ENCODE data around the gene SCARB1.
"Not testable (repeated sequence)": the region's sequence is repeated elsewhere in the genome, so short reads cannot be mapped to it uniquely, and the experiment has no call there.

The SCARB1 gene, protein sequence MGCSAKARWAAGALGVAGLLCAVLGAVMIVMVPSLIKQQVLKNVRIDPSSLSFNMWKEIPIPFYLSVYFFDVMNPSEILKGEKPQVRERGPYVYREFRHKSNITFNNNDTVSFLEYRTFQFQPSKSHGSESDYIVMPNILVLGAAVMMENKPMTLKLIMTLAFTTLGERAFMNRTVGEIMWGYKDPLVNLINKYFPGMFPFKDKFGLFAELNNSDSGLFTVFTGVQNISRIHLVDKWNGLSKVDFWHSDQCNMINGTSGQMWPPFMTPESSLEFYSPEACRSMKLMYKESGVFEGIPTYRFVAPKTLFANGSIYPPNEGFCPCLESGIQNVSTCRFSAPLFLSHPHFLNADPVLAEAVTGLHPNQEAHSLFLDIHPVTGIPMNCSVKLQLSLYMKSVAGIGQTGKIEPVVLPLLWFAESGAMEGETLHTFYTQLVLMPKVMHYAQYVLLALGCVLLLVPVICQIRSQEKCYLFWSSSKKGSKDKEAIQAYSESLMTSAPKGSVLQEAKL

DNA sequence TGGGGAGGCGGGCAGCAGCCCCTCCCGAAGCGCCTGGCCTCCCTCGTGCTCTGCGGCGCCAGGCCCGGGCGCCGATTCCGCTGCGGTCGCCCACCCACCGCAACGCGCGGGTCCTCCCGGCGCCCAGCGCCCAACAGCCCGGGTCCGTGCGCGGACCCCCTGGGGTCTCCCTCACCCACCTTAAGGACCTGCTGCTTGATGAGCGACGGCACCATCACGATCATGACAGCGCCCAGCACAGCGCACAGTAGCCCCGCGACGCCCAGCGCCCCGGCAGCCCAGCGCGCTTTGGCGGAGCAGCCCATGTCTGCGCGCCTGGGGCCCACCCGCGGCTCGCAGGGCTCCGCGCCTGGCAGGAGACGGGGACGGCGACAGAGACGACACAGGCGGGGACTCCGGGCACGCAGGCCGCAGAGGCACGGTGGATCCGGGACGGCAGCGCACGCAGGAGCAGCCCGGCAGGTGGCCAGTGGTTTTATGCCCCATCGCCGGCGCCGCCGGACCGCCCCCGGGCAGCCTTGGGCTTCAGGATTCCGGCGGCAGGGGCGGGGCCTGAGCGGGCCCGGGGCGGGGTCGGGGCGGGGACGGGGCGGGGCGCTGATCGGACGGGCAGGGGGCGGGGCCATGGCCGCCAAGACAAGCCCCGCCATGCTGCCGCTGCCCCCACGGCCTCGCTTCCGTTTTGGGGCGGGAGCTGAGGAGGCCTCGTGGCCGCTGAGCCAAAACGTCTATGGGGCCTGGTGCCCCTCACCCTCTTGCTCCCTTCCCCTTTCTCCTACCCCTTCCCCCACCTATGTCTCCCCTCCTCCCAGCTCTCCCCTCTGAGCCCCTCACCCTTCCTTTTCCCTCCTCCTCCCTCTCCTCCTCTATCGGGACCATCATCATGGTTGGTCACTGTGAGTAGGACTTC, at the start of gene SCARB1:
TSS of gene SCARB1 (minus strand) at position 449 of the 910 bp plus-strand sequence. CDS start at position 305, 144 bp downstream.
- peak; percentile 57 to 77 (median 65) for DNase-seq

DNA sequence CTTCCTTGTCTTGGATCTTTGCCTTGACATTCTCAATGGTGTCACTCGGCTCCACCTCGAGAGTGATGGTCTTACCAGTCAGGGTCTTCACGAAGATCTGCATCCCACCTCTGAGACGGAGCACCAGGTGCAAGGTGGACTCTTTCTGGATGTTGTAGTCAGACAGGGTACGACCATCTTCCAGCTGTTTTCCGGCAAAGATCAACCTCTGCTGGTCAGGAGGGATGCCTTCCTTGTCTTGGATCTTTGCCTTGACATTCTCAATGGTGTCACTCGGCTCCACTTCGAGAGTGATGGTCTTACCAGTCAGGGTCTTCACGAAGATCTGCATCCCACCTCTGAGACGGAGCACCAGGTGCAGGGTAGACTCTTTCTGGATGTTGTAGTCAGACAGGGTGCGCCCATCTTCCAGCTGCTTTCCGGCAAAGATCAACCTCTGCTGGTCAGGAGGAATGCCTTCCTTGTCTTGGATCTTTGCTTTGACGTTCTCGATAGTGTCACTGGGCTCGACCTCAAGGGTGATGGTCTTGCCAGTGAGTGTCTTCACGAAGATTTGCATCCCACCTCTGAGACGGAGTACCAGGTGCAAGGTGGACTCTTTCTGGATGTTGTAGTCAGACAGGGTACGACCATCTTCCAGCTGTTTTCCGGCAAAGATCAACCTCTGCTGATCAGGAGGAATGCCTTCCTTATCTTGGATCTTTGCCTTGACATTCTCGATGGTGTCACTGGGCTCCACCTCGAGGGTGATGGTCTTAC, 49.0 kb upstream of the SCARB1 start:
- not testable (repeated sequence) for DNase-seq

DNA sequence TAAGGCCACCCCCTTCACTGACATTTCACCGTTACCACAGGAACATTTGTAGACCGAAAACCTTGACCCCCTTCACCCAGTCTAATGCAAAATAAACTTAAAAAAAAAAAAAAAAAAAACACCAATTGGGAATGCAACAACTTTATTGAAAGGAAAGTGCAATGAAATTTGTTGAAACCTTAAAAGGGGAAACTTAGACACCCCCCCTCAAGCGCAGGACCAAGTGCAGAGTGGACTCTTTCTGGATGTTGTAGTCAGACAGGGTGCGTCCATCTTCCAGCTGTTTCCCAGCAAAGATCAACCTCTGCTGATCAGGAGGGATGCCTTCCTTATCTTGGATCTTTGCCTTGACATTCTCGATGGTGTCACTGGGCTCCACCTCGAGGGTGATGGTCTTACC, 47.9 kb upstream of the SCARB1 start:
- not testable (repeated sequence) for DNase-seq

DNA sequence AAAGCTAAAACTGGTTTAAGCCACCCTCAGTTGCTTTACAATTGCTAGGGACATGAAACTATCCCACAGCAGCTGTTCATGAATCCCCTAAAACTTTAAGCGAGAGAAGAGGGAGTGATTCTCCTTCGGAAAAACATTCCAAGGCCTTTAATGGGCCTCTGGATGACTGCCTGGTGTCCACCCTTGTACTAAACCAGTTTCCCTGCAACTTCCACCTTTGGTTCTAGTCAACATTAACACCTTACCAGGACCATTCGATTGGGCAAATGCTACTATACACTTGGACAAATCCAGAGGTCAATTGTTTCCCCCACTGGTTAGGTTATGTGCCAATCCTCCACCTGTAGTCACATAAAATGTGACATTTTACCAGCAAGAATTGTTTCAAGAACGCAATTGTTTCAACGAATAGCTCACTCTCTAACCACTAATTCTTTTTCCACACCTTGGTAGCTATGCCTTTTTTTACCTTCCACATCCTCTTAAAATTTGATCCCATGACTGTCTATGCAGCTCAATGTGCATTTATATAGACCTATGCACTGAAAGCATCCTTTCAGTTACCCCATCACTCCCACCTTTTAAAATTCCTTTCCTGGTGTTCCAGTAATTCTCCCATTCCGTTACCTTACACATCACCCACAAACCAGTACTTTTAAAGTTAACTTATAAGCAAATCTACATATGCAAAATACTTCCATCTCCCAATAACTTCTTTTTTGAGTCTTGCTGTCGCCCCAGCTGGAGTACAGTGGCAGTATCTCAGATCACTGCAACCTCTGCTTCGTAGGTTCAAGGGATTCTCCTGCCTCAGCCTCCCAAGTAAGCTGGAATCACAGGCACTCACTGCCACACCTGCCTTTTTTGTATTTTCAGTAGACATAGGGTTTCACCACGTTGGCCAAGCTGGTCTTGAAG, 47.2 kb upstream of the SCARB1 start:
- no peak for DNase-seq

DNA sequence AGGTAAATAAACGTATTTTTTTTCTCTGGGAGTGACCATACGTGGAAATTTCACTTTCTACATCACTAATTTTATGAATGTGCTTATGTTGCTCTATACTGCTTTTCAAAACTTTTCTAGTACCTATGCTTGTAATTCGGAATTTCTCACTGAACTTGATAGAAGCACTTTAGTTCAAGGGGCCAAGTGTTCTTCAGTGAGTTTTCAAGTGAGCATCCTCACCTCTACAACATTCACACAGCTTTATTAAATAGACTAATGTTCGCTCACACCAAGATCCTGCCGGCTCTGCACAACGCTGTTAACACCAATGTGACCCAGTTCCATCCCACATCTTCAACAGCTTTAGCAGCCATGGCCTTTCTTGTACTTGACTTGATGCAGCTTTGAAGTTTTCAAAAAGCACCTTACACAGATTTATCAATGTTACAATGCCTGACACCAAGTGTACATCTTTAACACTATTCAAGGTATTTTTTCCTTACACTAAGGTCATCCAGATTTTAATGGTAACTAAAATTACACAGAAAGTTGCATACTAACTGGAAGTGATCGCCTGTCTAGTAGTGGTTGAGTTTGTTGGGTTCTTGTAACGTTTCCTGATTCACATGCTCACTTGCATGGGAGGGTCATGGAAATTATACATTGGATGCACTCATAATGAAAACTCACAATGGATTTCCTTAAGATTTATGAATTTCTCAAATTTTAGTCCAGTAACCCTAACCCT, 46.3 kb upstream of the SCARB1 start:
- DNase-seq, result no peak

DNA sequence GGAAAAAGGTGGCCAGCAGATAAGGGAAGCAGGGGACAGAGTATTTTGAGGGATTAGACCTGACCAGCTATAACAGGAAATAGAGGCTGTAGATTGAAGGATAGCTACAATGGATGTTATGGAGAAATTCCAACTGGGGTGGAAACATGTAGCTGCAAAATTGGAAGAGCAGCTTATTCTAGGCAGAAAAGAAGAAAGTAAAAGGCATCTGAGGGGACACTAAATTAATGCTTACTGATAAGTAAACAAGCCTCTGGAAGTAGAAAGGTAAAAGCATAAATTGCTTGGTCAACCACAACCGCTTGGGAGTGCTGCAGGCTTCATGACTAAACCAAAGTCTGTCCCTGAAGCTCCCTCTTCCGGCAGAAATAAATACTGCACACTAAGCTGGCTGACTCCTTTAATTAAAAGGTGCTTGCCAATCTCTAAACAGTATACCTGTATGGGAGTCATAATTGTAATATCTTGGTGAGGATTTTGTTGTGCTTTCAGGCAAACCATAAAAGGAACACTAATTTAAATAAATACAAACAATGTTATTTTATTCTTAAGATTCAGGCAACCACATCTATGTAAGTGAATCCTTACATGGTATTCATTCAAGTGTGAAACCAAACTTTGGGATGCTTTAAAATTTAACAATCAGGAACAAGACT, 43.1 kb upstream of the SCARB1 start:
- no peak for DNase-seq

DNA sequence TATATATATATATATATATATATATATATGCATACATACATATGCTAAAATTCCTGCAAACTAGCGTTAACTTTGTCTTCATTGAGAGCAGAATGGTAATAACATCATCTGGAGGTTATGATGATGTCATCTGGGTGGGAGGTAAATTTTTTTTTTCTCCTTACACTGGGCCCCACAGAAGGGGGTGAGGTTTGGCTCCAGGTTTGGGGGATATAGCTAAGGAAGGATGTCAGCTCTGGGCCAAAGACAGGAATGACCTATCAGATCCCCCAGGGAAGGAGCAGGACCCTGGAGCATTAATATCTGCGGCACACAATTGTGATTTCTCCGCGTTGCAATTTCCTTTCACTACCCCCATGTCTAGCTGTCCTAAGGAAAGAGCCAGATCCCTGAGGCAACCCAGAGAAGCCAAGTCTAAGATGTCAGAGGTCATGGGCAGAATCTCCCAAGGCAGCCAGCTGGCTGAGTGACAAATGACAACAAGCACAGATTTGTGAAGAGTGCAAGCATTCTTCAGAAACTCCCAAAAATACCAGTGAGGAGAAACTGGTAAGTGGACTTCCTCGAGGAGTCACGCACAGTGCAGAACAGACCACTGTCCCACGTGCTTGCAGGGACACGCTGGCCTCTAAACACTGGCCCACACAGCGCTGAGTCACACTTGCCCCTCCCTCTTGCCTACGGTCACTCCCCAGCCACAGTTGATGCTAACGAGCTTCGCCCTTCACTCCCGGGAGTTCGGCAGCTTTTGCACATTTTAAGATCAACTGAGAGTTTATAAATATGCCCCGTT, 40.8 kb upstream of the SCARB1 start:
- no peak for DNase-seq

DNA sequence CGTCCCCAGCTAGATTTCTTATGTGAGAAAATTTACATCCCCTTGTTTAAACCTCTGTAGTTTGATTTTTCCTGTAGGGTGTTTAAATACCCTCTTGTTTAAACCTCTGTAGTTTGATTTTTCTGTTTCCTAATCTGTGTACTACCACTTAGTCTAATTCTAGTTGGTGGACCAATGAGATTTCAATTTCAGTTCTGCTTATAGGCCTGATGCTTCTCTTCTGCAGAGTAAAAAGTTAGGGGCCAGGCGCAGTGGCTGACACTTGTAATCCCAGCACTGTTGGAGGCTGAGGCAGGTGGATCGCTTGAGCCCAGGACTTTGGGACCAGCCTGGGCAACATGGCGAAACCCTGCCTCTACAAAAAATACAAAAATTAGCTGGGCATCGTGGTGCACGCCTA, 39.3 kb upstream of the SCARB1 start:
- no peak for DNase-seq

DNA sequence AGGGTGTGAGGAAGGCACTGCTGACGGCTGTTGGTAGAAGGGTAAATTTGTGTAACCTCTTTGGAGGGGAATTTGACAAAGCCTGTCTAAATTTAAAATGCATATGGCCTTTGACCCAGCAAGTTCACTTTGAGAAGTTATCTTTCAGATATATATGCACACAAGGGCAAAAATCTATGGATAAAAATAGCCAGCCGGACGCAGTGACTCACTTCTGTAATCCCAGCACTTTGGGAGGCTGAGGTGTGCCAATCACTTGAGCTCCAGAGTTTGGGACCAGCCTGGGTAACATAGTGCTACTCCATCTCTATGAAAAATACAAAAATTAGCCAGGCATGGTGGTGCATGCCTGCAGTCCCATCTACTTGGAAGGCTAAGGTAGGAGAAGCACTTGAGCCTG, 37.3 kb upstream of the SCARB1 start:
- DNase-seq, result no peak

DNA sequence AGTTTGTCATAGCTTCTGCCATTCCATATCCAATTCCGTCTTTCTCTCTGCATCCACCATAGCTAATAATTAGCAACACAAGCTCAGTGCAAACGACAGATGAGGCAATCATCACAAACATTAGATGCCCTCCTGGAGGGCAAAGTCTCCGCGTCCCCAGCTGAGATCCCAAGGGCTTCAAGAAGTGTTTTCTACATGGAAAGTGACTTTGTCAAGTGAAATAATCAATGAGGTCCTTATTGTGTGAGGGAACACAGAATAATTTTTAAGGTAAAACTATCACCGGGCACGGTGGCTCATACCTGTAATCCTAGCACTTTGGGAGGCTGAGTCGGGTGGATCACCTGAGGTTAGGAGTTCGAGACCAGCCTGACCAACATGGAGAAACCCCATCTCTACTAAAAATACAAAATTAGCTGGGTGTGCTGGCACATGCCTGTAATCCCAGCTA, 36.7 kb upstream of the SCARB1 start:
- not testable (repeated sequence) for DNase-seq

DNA sequence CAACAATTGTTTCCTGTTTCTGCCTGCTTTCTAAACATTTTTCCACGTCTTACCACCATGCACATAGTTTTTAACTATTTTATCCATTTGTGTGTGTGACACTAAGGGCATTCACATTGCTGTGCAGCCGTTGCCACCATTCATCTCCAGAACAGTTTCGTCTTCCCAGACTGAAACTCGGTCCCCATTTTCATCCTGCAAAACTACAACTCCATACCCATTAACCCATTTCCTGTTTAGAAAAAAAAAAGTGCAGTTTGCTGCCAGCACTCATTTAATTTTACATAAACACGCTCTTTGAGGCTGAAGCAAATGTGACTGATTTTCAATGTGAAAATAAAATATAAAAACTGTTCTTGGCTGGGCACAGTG, 35.2 kb upstream of the SCARB1 start:
- DNase-seq, result no peak

DNA sequence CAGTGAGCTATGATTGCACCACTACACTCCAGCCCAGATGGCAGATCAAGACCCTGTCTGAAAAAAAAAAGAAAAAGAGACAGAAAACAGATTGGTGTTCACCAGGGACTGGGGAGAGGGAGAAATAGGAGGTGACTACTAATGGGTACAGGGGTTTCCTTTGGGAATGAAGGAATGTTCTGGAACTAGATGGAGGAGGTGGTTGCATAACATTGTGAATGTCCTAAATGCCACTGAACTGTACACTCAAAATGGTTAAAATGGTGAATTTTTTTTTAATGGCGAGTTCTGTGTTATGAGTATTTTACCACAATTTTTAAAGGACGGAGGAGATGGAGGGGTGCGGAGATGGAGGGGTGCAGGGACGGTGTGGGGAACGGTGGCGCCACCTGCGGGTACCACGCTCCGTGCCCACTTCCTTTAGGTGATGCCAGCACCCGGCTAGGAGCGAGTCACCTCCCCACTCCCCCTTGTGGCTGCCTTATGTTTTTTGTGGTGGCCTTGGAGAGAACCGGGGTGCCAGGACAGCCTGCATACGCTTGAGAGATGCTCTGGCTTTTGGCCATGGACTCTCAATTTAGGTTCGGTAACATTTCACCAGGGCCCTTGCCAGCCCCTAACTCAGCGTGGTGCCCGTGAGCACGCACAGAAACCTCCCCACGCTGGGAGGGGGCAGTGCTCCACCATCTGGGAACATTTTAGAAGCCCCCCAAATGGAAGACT, 34.7 kb upstream of the SCARB1 start:
- peak; percentile 6 to 56 (median 18) for DNase-seq

DNA sequence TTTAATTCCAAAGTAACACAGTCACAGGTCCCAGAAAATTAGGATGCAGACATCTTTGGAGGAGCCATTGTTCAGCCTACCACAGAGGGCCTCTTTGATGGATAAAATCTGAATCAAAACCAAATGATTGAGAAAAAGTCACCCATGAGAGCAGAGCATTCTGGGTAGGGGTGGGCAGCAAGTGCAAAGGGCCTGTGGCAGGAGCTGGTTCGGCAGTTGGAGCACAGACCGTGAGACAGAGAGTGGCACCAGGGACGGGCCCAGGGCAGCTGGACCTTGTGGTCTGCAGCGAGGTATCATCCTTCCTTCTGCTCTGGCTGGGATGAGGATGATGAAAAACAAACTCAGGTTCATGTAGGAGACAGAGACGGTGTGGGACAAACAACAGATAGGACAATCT, 32.8 kb upstream of the SCARB1 start:
- no peak for DNase-seq

DNA sequence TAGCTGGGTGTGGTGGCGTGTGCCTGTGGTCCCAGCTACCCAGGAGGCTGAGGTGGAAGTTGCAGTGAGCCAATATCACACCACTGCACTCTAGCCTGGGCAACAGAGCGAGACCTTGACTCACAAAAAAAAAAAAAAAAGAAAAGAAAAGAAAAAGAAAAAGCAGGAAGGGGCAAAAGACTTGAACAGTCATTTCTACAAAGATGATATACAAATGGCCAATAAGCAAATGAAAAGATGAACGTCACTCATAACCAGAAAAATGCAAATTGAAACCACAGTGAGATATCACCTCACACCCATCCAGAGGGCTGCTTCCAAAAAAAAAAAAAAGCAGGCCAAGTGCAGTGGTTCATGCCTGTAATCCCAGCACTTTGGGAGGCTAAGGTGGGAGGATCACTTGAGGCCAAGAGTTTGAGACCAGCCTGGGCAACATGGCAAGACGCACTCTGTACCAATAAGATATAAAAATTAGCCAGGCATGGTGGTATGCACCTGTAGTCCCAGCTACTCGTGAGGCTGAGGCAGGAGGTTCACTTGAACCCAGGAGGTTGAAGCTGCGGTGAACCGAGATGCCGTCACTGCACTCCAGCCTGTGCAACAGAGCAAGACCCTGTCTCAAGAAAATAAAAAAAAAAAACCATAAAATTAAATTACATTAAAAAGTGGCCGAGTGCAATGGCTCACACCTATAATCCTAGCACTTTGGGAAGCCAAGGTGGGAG, 30.3 kb upstream of the SCARB1 start:
- no peak for DNase-seq

DNA sequence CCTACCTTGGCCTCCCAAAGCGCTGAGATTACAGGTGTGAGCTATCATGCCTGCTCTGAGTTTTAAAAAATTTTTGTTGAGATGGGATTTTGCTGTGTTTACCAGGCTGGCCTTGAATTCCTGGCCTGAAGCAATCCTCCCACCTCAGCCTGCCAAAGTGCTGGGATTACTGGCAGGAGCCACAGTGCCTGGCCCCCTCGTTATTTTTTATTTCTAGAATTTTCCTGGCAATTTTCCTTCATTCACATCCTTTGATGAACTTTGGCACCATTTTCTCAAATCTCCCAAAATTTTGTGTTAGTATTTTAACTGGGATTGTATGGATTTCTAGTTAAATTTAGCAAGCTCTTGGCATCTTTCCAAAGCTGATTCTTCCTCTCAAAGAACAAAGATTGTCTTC, 24.6 kb upstream of the SCARB1 start:
- no peak for DNase-seq

DNA sequence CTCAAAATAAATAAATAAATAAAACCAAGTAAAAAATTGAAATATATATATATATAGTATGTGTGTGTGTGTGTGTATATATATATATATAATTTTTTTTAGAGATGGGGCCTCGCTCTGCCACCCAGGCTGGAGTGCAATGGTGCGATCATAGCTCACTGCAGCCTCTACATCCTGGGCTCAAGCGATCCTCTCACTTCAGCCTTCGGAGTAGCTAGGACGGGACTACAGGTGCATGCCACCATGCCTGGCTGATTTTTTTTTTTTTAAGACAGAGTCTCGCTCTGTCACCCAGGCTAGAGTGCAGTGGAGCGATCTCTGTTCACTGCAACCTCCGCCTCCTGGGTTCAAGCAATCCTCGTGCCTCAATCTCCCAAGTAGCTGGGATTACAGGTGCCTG, 24.1 kb upstream of the SCARB1 start:
- not testable (repeated sequence) for DNase-seq

DNA sequence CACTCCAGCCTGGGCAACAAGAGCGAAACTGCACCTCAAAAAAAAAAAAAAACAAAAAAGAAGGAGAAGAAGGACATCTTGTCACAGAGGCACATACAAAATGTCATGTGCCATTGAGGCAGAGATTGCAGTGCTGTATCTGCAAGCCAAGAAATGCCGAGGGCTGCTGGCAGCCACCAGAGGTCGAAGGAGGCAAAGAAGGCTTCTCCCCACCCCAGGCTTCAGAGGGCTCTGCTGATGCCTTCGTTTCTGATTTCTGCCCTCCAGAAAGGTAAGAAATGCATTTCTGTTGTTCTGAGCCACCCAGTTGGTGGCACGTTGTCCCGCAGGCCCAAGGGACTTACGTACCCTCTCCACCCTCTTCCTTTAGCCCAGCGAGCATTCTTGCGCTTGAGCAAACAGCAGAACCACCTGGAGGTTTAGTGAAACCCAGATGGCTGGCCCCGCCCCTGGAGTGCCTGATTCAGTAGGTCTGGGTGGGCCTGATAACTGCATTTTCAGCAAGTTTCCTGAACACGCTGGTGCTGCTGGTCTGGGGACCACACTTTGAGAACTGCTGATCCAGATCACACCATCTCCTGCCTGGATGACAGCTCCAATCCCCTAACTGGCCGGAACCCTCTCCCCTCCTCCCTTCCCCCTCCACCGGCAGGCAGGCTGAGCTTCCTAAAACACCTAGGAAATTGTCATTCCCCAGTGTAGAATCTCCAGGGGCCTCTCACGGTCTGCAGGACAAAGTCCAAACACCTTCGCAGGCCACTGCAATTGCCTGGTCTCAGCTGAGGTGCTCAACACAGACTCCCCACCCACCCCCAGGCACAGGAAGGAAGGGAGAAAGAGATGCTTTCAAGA, 21.1 kb upstream of the SCARB1 start:
- DNase-seq, result peak in 1 of 4 experiments; percentile 3
